Measurements from ENCODE around the gene CISD1. TPM values are rescaled to one million over a fixed set of nuclear protein-coding genes. Genes with fewer than 3 reads are reported as not detected.

CISD1 gene
- total RNA-seq, 1 donor from 2014 or later, result 24.5 TPM

- no peak for ATAC-seq
- no peak overlapping the region for H3K27ac ChIP-seq
- DNase-seq, result no peak
- H3K9me3 ChIP-seq, result no peaks in the 10 kb centered on the region
- H3K4me3 ChIP-seq, result no peak overlapping the region
- peaks cover 14% of the 10 kb centered on the region for H3K4me1 ChIP-seq
- H3K27me3 ChIP-seq (ENCODE audit: low read depth), result no peaks in the 10 kb centered on the region
- TF ChIP-seq, protein P1, sequence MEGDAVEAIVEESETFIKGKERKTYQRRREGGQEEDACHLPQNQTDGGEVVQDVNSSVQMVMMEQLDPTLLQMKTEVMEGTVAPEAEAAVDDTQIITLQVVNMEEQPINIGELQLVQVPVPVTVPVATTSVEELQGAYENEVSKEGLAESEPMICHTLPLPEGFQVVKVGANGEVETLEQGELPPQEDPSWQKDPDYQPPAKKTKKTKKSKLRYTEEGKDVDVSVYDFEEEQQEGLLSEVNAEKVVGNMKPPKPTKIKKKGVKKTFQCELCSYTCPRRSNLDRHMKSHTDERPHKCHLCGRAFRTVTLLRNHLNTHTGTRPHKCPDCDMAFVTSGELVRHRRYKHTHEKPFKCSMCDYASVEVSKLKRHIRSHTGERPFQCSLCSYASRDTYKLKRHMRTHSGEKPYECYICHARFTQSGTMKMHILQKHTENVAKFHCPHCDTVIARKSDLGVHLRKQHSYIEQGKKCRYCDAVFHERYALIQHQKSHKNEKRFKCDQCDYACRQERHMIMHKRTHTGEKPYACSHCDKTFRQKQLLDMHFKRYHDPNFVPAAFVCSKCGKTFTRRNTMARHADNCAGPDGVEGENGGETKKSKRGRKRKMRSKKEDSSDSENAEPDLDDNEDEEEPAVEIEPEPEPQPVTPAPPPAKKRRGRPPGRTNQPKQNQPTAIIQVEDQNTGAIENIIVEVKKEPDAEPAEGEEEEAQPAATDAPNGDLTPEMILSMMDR (IDR thresholded peaks at IDR 0.05), result no peak
- intact Hi-C loops (cut with DNase I), result no loop called here
- H3K36me3 ChIP-seq, result peaks cover 7% of the 10 kb centered on the region
Observed at GRCh38 chr10:58278962-58279307, 10.0 kb downstream of the CISD1 start.

DNA sequence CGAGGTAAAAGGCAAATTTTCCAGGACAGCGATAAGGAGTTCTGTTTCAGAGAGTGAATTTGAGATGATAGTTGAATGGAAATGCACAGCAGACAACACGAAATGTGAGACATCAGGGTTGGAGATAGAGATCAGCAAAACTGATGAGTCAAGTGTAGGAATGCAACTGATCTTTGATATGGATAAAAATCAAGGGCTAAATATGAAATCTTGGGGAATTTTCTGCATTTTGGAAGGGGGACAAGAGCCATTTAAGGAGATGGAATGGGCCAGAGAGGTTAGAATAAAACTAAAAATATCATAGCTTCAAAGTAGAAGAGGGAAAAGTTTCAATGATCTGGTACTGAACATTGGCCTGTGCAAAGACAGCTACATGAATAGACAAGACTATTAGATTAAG is 11.5 kb downstream of the CISD1 start:
- intact Hi-C loops (cut with DNase I), result no loop called here
- Histone ChIP-seq H3K4me3 (no peak overlapping the region), H3K4me1 (peaks cover 14% of the 10 kb centered on the region), H3K36me3 (peaks cover 7% of the 10 kb centered on the region), H3K27ac (no peak overlapping the region), H3K27me3 (ENCODE audit: low read depth) (no peaks in the 10 kb centered on the region), H3K9me3 (no peaks in the 10 kb centered on the region)
- ATAC-seq (no peak), DNase-seq (no peak)
- TF ChIP-seq, protein P1 (IDR thresholded peaks at IDR 0.05), result no peak

DNA sequence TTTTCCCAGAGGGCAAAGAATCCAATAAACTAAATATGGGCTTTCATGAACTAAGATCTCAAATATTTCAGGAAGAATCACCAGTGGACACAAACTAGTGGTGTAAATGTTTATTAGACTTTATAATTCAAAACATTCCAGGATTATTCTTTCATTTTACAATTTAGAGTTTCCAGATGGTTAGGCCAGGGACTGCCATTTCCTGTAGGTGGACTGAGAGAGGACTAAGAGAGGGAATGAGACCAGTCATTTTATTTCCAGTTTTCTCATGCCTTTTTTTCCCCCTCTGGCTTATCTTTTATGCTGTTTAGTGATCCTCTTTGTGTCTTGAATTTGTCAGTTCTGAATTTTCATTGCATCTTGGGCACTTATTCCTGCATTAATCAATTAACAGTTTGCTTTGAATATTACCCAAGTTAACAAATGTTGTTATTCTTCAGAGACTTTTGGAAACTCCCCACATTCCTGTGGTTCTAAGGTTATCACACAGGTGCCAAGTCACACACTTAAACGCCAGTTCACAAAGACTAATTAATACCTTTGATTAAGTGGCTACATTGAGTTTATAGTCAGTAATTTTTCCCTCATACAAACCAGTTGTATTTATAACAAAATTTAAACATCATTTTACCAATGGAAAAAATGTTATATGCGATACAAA is 12.3 kb downstream of the CISD1 start:
- peaks cover 7% of the 10 kb centered on the region for H3K36me3 ChIP-seq
- no peaks in the 10 kb centered on the region for H3K27me3 ChIP-seq (ENCODE audit: low read depth)
- intact Hi-C loops (cut with DNase I), result no loop called here
- TF ChIP-seq, protein P1 (IDR thresholded peaks at IDR 0.05), result no peak
- H3K27ac ChIP-seq, result no peak overlapping the region
- peak in 1 of 2 donors; percentile 35 for ATAC-seq
- H3K9me3 ChIP-seq, result no peaks in the 10 kb centered on the region
- H3K4me3 ChIP-seq, result no peak overlapping the region
- no peak for DNase-seq
- peaks cover 14% of the 10 kb centered on the region for H3K4me1 ChIP-seq

- peak; percentile 46 to 82 for ATAC-seq
- H3K36me3 ChIP-seq, result peaks cover 3% of the 10 kb centered on the region
- TF ChIP-seq, protein P1 (IDR thresholded peaks at IDR 0.05), result no peak
- no peak for DNase-seq
- peaks cover 14% of the 10 kb centered on the region for H3K4me1 ChIP-seq
- H3K9me3 ChIP-seq, result no peaks in the 10 kb centered on the region
- intact Hi-C loops (cut with DNase I), result no loop called here
- no peak overlapping the region for H3K27ac ChIP-seq
- H3K27me3 ChIP-seq (ENCODE audit: low read depth), result no peaks in the 10 kb centered on the region
- no peak overlapping the region for H3K4me3 ChIP-seq
Observed at GRCh38 chr10:58282615-58283014, 13.7 kb downstream of the CISD1 start.

DNA sequence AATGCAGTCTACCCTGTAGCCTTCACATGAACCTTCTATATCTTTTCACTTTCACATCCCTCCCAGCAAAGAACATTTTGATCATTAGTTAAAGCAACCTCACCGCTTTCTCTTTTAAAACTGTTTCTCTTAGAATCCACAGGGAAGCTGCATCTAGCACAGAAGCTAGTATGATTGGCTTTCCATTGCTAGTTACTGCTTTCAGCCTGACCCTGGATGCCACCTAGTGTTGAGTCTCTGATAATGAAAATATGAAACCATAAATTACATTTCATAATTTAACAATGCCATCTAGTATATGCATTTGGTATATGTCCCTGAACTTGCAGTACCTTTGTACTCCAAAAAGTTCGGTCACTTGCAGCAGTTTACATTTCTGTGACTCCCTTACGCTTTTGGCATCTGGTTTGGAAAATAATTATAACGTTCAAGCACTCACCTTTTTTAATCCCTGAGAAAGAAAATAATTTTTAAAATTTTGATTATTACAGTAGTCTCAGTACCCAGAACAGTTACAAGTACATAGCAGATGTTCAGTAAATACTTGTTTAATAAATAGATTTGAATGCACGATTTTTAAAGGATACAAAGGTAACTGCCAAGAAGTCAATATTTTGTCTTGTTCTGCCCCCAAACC is 22.7 kb downstream of the CISD1 start:
- Histone ChIP-seq H3K4me1 (no peaks in the 10 kb centered on the region), H3K27me3 (ENCODE audit: low read depth) (no peaks in the 10 kb centered on the region), H3K27ac (no peak overlapping the region), H3K4me3 (no peak overlapping the region), H3K36me3 (no peaks in the 10 kb centered on the region), H3K9me3 (no peaks in the 10 kb centered on the region)
- TF ChIP-seq, protein P1 (IDR thresholded peaks at IDR 0.05), result peak; percentile 69
- peak; percentile 73 to 77 for ATAC-seq
- intact Hi-C loops (cut with DNase I), result no loop called here
- DNase-seq, result no peak

All from lower lobe of right lung (tissue), 2 donors.